ENCODE results near the gene COPS8. TPM values are rescaled to one million over a fixed set of nuclear protein-coding genes. Genes with fewer than 3 reads are reported as not detected.

COPS8 gene
- total and polyA plus RNA-seq, 3 donors from 2014 or later, result 104 to 117 (median 108) TPM

DNA sequence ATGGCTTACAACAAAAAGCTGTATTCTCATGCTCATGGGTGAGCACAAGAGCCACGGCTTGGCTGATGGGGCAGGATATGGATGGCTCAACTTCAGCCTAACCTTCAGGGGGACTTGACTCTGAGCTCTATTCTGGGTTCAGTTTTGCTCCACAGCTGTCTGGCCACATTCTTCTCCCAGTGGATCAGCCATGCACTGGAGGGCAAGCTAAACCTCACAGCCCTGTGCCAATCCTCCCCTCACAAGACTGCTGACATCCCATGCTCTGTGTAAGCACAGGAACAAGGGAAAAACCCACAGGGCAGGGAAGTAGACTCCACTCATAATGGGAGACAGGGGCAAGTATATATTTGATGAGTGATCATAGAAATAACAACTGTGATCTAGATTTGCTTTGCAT lies 35.6 kb downstream of the COPS8 start:
- Histone ChIP-seq H3K9me3 (no peaks in the 10 kb centered on the region), H3K36me3 (ENCODE audit: low read depth, missing control alignments) (no peaks in the 10 kb centered on the region), H3K27ac (no peak overlapping the region), H3K4me3 (no peak overlapping the region), H3K27me3 (no peaks in the 10 kb centered on the region), H3K4me1 (no peaks in the 10 kb centered on the region)
- TF ChIP-seq, protein P1, sequence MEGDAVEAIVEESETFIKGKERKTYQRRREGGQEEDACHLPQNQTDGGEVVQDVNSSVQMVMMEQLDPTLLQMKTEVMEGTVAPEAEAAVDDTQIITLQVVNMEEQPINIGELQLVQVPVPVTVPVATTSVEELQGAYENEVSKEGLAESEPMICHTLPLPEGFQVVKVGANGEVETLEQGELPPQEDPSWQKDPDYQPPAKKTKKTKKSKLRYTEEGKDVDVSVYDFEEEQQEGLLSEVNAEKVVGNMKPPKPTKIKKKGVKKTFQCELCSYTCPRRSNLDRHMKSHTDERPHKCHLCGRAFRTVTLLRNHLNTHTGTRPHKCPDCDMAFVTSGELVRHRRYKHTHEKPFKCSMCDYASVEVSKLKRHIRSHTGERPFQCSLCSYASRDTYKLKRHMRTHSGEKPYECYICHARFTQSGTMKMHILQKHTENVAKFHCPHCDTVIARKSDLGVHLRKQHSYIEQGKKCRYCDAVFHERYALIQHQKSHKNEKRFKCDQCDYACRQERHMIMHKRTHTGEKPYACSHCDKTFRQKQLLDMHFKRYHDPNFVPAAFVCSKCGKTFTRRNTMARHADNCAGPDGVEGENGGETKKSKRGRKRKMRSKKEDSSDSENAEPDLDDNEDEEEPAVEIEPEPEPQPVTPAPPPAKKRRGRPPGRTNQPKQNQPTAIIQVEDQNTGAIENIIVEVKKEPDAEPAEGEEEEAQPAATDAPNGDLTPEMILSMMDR (IDR thresholded peaks at IDR 0.05), result no peak
- TF ChIP-seq POLR2A (IDR thresholded peaks at IDR 0.05), result no peak
- WGBS, 2 donors, result 80 to 93% methylated on average over 1 of the region's 1 CpG
- intact Hi-C loops (cut with DNase I; ENCODE audit: low total_unique reads), result loop anchor here (10.0 kb wide), 1 partner anchor 353 kb away; no protein-coding TSS in a partner anchor
- no peak for DNase-seq

DNA sequence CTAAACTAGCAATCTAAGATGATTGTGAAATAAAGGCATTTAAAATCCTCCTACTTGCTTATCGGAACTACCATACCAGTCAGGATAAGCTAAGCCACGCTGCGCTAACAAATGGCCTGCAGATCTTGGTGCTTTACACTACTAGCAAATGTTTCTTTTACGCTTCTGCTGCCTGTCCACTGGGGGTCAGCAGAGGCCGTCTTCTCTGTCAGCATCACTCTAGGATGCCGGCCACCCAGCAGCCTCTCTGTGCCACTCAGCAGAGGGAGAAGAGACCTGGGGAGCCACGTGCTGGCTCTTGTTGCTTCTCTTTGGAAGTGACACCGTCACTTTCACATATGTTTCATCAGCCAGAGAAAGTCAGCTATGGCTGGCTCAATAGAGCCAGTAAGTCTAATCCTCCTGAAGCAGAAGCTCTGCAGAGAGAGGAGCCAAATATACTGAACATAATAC lies 36.6 kb downstream of the COPS8 start:
- 74 to 80% methylated on average over 8 of the region's 8 CpGs for WGBS, 2 donors
- peak; percentile 65 for DNase-seq
- H3K27ac ChIP-seq, result no peak overlapping the region
- no peaks in the 10 kb centered on the region for H3K4me1 ChIP-seq
- TF ChIP-seq, protein P1 (IDR thresholded peaks at IDR 0.05), result peak; percentile 24 to 46 (median 44)
- no peak for TF ChIP-seq POLR2A (IDR thresholded peaks at IDR 0.05)
- no peaks in the 10 kb centered on the region for H3K36me3 ChIP-seq (ENCODE audit: low read depth, missing control alignments)
- intact Hi-C loops (cut with DNase I; ENCODE audit: low total_unique reads), result loop anchor here (10.0 kb wide), 1 partner anchor 353 kb away; no protein-coding TSS in a partner anchor
- no peaks in the 10 kb centered on the region for H3K9me3 ChIP-seq
- no peaks in the 10 kb centered on the region for H3K27me3 ChIP-seq
- no peak overlapping the region for H3K4me3 ChIP-seq

DNA sequence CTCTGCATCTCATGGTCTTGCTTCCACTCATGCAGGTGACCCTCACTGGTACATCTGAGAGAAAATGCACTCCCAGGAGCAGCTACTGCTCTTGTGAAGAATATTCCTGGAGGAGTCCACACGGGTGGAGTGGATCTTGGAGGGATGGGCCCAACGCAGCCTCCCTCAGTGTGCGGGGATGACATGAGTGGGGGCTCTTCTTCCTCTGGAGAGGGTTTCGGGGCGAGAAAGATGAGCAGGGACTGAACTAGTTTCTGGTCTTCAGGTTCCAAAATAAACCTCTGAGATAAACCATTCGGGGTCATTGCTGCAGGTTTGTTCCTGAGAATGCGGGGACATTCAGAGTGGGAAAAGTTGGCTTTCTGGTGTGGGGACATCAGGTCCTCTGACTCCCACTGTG lies 39.1 kb downstream of the COPS8 start:
- TF ChIP-seq, protein P1 (IDR thresholded peaks at IDR 0.05), result no peak
- TF ChIP-seq POLR2A (IDR thresholded peaks at IDR 0.05), result no peak
- intact Hi-C loops (cut with DNase I; ENCODE audit: low total_unique reads), result loop anchor here (10.0 kb wide), 1 partner anchor 350 kb away; no protein-coding TSS in a partner anchor
- Histone ChIP-seq H3K36me3 (ENCODE audit: low read depth, missing control alignments) (no peaks in the 10 kb centered on the region), H3K27ac (no peak overlapping the region), H3K9me3 (no peaks in the 10 kb centered on the region), H3K4me3 (no peak overlapping the region), H3K4me1 (peaks cover 10% of the 10 kb centered on the region), H3K27me3 (no peaks in the 10 kb centered on the region)
- DNase-seq, result no peak
- WGBS, 2 donors, result 92% methylated on average over 7 of the region's 7 CpGs

DNA sequence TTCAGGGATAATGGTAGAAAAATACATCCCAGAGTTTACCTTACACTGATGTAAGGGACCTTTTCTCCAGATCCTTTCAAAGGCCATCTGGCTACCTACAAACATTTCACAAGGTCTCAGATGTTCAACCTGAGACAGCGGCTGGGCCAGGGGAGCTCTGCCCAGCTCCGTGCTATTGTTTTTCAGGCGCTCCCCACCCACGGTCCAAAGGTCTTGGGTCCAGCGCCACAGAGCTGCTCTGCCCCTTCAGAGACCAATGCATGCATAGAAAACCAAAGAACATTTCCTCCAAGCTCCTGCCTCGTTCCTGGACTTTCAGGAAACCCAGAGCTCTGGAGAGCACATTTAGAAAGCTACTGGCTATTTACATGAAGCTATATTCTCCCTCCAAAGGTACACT lies 40.3 kb downstream of the COPS8 start:
- 82 to 90% methylated on average over 6 of the region's 6 CpGs for WGBS, 2 donors

More for the DNA sequence above, 40.3 kb downstream of the COPS8 start:
- no peaks in the 10 kb centered on the region for H3K9me3 ChIP-seq
- DNase-seq, result no peak
- H3K4me1 ChIP-seq, result peaks cover 10% of the 10 kb centered on the region
- no peaks in the 10 kb centered on the region for H3K36me3 ChIP-seq (ENCODE audit: low read depth, missing control alignments)
- TF ChIP-seq, protein P1 (IDR thresholded peaks at IDR 0.05), result no peak
- TF ChIP-seq POLR2A (IDR thresholded peaks at IDR 0.05), result no peak
- H3K27ac ChIP-seq, result peak overlapping the region; percentile 21 to 77
- no peak overlapping the region for H3K4me3 ChIP-seq
- intact Hi-C loops (cut with DNase I; ENCODE audit: low total_unique reads), result loop anchor here (10.0 kb wide), 1 partner anchor 349 kb away; no protein-coding TSS in a partner anchor
- H3K27me3 ChIP-seq, result no peaks in the 10 kb centered on the region

Data from testis (tissue), 3 donors.